RPMI8226 (cell line): ENCODE results near the gene CLCN1.

Source experiments
- DNase-seq: peaks from one replicate; pipeline ENCODE4 v3.0.0-alpha.2; 2015

The CLCN1 gene

DNA sequence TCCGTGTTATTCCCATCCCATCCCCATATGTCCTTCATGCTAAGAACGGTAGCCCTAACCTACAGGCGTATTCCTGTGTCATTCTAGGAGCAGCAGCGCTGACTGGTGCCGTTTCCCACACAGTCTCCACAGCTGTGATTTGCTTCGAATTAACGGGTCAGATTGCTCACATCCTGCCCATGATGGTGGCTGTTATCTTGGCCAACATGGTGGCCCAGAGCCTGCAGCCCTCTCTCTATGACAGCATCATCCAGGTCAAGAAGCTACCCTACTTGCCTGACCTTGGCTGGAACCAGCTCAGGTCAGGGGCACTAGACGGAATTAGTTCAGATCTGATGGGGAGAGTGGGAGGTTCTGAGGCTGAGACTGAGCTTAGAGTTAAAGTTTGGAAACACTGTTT is 25.9 kb downstream of the CLCN1 start:
- no peak for DNase-seq

GRCh38 chr7:143343596-143343995 is 27.7 kb downstream of the CLCN1 start:
- no peak for DNase-seq

GRCh38 chr7:143345428-143345900 is 29.6 kb downstream of the CLCN1 start:
- peak; percentile 57 for DNase-seq

- DNase-seq = no peak
Observed at GRCh38 chr7:143346018-143346417, 30.1 kb downstream of the CLCN1 start.

- DNase-seq = no peak
Observed at GRCh38 chr7:143347950-143348349, 32.0 kb downstream of the CLCN1 start.

GRCh38 chr7:143351060-143351459 is 35.1 kb downstream of the CLCN1 start:
- no peak for DNase-seq

DNA sequence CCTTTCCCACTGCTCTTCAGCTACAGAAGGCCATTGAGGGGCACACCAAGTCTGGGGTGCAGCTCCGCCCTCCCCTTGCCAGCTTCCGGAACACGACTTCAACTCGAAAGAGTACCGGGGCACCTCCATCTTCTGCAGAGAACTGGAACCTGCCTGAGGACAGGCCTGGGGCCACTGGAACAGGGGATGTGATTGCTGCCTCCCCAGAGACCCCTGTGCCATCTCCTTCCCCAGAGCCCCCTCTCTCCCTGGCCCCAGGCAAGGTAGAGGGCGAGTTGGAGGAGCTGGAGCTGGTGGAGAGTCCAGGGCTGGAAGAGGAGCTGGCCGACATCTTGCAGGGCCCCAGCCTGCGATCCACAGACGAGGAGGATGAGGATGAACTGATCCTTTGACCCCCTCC is 35.7 kb downstream of the CLCN1 start:
- no peak for DNase-seq

- no peak for DNase-seq
Observed at GRCh38 chr7:143352531-143353002, 36.7 kb downstream of the CLCN1 start.

GRCh38 chr7:143354376-143354775 is 38.5 kb downstream of the CLCN1 start:
- DNase-seq = no peak

- no peak for DNase-seq
Observed at GRCh38 chr7:143354965-143355364, 39.1 kb downstream of the CLCN1 start.

GRCh38 chr7:143355450-143356385 is 39.8 kb downstream of the CLCN1 start:
- DNase-seq = peak; percentile 42

- no peak for DNase-seq
Observed at GRCh38 chr7:143356414-143357050, 40.6 kb downstream of the CLCN1 start.

GRCh38 chr7:143358626-143359025 is 42.7 kb downstream of the CLCN1 start:
- no peak for DNase-seq

DNA sequence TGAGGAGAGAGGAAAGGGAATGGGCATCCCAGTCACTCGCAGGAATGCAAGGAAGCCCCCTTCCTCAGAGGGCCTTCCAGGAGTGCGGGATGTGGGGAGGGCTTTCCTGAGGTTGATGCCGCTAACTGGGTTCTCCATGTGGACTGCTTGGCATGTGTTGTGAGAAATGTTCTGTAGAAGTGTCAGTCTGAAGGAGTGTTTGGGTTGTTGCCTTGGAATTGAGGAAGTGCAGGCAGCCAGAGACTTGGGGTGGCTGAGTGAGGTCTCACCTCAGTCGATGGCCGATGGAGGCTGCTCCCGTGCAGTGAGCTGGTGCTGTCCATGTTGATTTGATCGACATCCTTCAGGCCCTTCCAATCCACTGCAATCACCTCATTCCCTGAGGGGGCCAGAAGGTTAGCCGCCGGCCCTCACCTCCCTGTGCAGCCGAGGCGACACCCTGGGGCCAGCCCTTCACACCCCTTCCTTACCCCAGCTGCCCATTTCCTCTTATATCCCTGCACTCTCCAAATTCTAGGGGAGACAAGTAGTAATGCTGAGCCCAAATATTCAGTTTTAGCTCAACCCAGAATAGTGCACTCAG is 44.0 kb downstream of the CLCN1 start:
- no peak for DNase-seq

DNA sequence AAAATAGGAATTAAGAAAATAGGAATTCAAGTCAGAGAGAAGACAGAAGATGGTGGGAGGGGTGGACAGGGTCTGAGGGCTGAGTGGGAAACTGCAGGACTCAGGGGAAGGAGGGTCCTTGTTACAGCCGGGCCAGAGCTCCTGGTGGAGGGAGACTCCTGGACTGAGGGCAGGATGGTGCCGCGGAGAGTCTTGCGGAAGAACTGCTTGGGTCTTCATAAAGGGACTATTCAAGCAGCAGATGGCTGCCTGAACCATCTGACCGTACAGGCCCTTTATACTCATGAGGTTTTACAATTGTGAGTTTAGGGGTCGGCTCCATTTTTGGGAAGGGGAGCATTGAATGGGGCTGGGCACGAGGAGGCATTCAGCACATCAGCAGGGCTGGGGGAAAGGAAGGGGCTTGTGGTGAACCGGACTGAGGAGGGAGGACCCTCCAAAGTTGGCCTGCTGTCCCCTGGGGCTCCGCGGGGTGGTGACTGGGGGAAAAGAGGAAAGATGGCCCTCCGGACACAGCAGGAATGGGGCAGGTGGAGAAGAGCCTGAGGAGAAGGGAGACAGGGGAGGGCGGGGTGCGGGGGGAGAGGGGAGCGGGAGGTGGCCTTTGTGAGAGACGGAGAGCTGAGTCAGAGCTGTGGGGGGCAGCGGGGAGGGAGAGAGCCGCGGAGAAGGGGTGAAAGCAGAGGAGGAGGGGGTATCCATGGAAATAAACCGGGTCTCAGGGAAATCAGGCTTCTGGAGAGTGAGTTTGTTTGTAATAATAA is 45.1 kb downstream of the CLCN1 start:
- DNase-seq = no peak

- no peak for DNase-seq
Observed at GRCh38 chr7:143361552-143362130, 45.7 kb downstream of the CLCN1 start.

- no peak for DNase-seq
Observed at GRCh38 chr7:143362131-143363015, 46.5 kb downstream of the CLCN1 start, which contains the start of gene FAM131B. Gene FAM131B, minus strand, starts transcription at chr7:143362713. Its CDS starts 110 bp downstream, at chr7:143362603.

- DNase-seq = no peak
Observed at GRCh38 chr7:143363016-143363937, 47.4 kb downstream of the CLCN1 start.

- peak; percentile 35 for DNase-seq
Observed at GRCh38 chr7:143367972-143368371, 52.1 kb downstream of the CLCN1 start.

DNA sequence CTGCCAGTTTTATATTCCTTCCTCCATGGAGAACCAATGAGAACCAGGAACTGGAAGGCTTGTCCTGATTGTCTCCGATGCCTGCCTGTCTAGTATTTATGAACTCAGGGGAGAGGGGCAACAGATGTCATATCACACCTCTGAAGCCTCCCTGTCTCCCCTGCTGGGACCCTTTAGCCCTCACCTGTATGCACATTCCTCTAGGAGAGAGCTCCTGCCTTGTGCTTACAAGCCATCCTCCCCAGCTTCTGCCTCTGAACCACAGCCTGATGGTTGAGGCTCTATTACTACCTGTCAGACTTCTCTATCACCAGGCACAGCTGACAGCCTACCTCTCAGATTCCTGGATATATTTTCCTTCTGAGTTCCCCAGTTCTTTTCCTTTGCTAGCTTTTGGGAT is 52.5 kb downstream of the CLCN1 start:
- DNase-seq = no peak
